PC-3 (cell line): ENCODE results near the gene POLR2H.

Experiments
- CTCF ChIP-seq: fragments of 300-600 bp; sonication (generic); conservative IDR thresholded peaks from 2 replicates; pipeline ENCODE4 v1.5.1; 2017; ENCODE audit warnings: antibody characterized with exemption, low read depth, mild to moderate bottlenecking, low read length
- EZH2 ChIP-seq: fragments of 300-600 bp; sonication (generic); IDR thresholded peaks from one replicate; pipeline ENCODE4 v1.6.1; 2017; ENCODE audit warnings: antibody characterized with exemption, mild to moderate bottlenecking, low read length; ENCODE audit not compliant: unreplicated experiment
- EZH2phosphoT487 ChIP-seq: fragments of 300-600 bp; sonication (generic); IDR thresholded peaks from 2 replicates; pipeline ENCODE4 v1.6.1; 2018; ENCODE audit warnings: mild to moderate bottlenecking, antibody characterized with exemption, low read length, borderline replicate concordance

- no peak for TF ChIP-seq CTCF
- no peak for TF ChIP-seq EZH2
- TF ChIP-seq EZH2phosphoT487: no peak
Observed at GRCh38 chr3:184360929-184361531, 480 bp upstream of the POLR2H start.
